ENCODE results near the gene BACE2.
"Not testable (repeated sequence)": the region's sequence is repeated elsewhere in the genome, so short reads cannot be mapped to it uniquely, and the experiment has no call there.

BACE2 gene

DNA sequence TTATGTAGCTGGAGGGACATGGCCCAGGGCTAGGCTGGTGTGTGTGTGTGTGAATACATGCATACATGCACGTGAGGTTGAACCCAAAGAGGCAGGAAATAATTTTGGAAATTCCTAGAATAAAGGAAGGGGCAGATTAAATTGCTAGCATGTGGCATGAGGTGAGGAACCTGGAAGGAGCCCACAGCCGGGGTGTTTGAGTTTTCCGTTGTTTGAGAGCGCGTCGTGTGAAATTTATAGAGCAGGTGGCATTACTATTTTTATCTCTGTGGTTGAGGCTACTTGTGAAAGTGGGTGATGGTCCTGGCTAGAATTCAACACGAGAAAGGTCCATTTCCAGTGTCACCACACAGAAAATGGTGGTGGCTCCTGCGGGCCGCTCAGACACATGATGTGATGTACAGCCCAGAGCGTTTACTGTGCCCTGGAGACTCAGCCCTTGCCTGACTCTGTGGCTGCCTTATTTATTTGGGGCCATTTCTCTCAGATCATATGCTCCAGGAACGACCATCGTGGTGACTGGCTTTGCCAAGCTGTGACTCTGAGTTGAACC is 48.0 kb downstream of the BACE2 start:
- no peak for DNase-seq (ENCODE audit: low read depth in 2 of 2)

- DNase-seq (ENCODE audit: low read depth in 2 of 2), result no peak
These were observed 48.5 kb downstream of the BACE2 start for GRCh38 chr21:41216486-41216885.

GRCh38 chr21:41217671-41218385 is 49.9 kb downstream of the BACE2 start:
- DNase-seq (ENCODE audit: low read depth in 2 of 2), result no peak

DNA sequence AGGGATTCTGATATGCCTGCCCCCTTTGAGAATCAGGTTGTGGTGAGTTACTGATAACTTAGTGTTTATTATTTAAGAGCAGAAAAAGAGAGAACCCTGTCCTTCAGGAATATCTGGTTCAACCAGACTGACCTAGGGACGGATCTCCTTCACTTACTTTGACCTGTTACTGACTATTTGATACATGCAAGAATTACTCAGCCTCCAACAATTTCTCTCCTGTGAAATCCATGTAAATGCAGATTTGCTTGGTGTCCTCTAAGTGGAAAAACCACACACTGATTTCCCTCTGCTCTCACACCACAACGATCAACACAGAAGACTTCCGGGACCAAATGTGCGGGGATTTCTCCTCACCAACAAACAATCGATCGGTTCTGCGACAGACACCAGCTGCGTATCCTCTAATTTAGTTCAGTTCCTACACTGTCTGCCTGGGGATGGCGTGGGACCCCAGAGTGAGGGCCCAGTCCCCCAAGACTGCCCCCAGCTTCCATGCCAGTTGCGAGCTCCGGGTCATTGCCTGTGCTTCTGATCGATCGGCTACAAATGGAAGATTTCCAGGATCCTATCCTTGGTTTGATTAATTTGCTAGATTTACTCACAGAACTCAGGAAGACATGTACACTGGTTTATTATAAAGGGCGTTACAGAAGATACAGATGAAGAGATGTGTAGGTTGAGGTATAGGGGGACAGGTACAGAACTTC is 51.7 kb downstream of the BACE2 start:
- DNase-seq (ENCODE audit: low read depth in 2 of 2), result no peak

DNA sequence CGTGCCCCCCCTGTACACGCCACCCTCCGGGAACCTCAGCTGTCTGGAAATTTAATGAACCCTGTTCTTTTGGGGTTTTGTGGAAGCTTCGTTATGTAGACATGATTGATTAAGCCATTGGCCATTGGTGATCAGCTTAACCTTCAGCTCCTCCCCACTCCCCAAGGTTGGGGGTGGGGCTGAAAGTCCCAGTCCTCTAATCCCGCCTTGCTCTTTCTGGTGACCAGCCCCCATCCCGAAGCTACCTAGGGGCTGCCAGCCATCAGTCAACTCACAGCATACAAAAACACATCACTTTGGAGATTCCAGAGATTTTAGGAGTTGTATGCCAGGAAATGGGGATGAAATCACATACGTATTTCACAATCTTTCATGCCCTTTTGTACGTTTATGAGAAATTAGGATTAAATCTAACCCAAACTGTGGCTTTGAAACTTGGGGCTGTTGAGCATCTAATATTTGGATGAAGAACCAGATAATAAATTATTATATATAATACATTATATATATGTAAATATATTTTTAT is 52.3 kb downstream of the BACE2 start:
- no peak for DNase-seq (ENCODE audit: low read depth in 2 of 2)

DNA sequence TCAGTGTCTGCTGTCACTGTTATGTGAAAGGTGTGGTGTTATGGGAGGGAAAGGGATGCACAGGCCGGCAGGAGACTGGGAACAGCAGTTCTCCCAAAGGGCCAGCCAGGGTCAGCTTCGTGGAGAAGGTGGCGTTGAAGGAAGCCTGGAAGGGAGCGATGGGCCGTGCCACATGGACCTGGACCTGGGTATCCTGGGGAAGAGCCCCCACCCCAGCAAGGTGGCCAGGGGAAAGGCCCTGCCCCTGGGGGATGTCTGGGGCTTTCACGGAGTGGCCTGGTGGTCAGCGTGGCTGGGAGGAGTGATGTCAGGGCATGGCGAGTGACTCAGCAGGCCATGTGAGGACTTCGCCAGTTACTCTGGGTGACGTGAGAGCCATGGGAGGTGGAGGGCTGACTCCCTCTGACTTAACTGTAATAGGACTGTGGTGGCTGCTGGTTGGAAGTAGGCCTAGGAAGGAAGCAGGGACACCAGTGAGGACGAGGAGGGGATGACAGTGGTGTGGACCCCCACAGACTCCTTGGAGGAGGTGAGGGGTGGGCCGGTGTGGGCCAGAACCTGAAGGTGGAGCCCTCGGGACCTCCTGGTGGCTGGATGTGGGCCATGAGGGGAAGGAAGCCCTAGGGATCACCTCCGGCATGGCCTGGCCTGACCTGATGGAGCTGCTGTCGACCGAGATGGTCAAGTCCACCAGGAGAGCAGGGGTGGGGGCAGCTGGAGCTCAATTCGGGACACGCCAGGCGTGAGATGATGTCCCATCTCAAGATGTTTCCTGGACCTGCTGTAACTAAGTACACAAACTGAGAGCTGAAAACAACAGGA is 54.5 kb downstream of the BACE2 start:
- DNase-seq (ENCODE audit: low read depth in 2 of 2), result no peak

- no peak for DNase-seq (ENCODE audit: low read depth in 2 of 2)
These were observed 58.9 kb downstream of the BACE2 start for GRCh38 chr21:41226853-41227252.

DNA sequence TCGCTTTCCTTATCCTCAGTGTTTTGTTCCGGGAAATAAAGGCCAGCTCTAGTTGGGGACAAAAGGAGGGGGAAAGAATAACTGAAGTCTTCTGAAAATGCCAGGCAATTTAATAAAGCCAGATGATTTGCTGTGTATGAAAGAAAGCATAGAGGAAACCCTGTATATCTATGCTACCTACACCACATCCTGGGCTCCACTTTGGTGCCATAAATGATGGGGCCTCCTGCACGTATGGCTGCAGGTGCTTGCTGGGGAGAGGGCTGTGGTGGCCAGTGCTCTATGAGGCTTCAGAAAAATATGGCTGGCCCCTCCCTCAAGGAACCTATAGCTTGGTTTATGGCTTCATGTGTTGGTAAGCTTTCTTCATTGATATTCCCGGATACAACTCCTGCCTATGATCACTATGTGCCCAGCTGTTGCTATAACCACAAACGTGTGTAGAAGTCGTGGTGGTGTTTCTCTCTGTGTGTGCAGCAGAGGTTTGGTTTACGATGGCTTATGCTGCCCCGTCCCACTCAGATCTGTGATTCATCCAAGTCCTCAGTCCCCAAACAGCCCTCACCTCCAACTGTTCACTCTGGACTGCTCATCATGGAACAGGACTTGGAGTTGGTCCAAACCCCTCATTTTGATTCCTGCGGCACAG is 59.5 kb downstream of the BACE2 start:
- DNase-seq (ENCODE audit: low read depth in 2 of 2), result no peak

- no peak for DNase-seq (ENCODE audit: low read depth in 2 of 2)
These were observed 60.0 kb downstream of the BACE2 start for GRCh38 chr21:41228006-41228370.

GRCh38 chr21:41228492-41228891 is 60.5 kb downstream of the BACE2 start:
- DNase-seq (ENCODE audit: low read depth in 2 of 2), result no peak

DNA sequence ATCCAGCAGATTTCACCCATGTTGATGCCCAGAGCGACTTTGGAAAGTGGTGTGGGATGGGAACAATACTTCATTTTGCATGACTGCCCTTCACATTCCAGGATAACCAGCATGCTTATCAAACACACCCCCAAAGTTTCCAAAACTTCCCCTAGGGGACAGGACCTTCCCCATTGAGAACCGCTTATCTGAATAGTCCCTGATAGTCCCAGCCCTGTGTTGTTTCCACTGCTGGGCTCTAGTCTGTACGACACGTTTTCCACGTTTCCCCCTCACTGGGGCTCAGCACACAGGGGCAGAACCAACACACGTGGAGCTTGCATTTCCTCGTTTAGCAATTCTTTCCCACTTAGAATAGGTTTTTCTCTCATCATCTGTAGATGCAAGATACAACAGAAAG is 61.0 kb downstream of the BACE2 start:
- no peak for DNase-seq (ENCODE audit: low read depth in 2 of 2)

DNA sequence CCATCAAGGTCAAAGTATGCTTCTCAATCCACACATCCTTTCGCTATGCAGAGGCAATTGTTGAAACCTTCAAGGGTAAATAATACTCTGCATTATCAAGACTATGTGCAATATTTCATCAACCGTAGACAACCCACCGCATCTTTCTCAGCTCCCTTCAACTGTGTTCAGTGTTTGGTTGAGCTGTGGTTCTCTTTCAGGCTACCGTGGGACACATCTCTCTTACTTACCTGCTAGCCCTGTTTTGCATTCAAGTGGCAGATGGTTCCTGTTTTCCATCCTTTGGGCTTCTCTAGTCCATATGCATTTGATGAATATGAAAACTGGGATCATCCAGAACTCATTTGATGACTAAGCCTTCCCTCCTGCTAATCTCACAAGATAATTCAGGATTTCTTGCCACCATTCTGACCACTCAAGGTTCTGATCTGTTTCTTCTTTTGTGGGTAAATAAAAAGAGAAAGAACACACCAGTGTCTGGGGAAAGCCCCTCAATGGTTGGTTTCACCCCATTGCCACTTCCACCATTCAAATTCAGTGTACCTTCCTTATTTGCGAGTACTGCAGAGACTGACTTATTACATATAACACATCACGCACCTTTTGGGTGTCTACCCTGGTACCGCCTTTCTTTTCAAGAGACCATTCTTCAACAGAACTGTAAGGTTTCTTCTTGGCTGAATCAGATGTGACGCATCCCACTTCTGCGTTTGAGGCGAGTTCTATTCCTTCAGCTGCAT is 61.7 kb downstream of the BACE2 start:
- no peak for DNase-seq (ENCODE audit: low read depth in 2 of 2)

GRCh38 chr21:41230497-41230896 is 62.5 kb downstream of the BACE2 start:
- no peak for DNase-seq (ENCODE audit: low read depth in 2 of 2)

- no peak for DNase-seq (ENCODE audit: low read depth in 2 of 2)
These were observed 63.1 kb downstream of the BACE2 start for GRCh38 chr21:41231060-41231459.

DNA sequence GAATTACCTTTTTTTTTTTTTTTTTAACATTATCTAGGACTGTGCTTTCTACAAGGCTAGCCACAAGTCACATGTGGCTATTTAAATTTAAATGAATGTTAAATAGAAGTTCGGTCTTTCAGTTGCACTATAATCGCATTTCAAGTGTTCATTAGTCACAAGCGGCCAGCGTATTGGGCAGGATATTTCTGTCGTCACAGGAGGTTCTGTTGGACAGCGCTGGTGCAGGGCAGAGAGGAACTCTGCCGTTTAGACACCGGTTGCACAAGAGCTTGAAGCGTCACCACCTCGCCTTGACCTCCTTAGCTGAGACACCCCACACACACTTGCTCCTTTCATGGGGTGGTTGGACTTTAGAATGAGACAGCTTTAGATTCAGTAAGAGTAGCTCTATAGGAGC is 64.1 kb downstream of the BACE2 start:
- DNase-seq (ENCODE audit: low read depth in 2 of 2), result no peak

- DNase-seq (ENCODE audit: low read depth in 2 of 2), result no peak
These were observed 66.0 kb downstream of the BACE2 start for GRCh38 chr21:41233916-41234315.

GRCh38 chr21:41234569-41234968 is 66.6 kb downstream of the BACE2 start:
- no peak for DNase-seq (ENCODE audit: low read depth in 2 of 2)

- DNase-seq (ENCODE audit: low read depth in 2 of 2), result no peak
These were observed 67.2 kb downstream of the BACE2 start for GRCh38 chr21:41235201-41235600.

- no peak for DNase-seq (ENCODE audit: low read depth in 2 of 2)
These were observed 68.5 kb downstream of the BACE2 start for GRCh38 chr21:41236352-41236973.

DNA sequence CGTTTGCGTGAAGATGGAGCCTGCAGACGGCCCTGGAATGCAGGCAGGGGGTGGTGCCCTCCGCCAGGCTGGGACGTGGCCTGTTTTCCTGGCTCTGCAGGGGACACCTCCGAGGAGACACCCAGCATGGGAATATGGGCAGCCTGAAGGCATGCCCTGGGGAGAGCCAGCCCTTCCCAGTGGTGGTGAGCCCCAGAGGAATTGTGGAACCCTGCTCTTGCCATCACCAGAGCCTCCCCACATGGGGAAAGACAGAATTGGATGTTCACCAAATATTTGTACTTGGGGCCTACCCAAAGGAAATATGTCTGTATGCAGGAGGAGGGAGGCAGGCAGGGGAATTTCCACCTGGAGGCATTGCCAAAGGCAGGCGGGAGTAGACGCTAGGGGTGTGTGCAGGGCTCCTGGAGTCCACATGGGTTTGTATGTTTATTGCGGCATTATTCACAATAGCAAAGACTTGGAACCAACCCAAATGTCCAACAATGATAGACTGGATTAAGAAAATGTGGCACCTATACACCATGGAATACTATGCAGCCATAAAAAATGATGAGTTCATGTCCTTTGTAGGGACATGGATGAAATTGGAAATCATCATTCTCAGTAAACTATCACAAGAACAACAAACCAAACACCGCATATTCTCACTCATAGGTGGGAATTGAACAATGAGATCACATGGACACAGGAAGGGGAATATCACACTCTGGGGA is 70.3 kb downstream of the BACE2 start:
- not testable (repeated sequence) for DNase-seq (ENCODE audit: low read depth in 2 of 2)
